ENCODE measurements around the gene TANGO6. TPM values are rescaled to one million over a fixed set of nuclear protein-coding genes. Genes with fewer than 3 reads are reported as not detected.

TANGO6 gene
- total and polyA plus RNA-seq, 10 of the 15 experiments (the other 5 are each of a cell fraction or from before 2014, with no cell fraction given), result 1.1 to 20.6 (median 11.0) TPM

- no peak overlapping the region for H3K9ac ChIP-seq (ENCODE audit: control insufficient read depth, insufficient read depth, low read length)
- BruUV-seq (replicated peaks), result no TSS peak
- ChIA-PET RAD21 (ENCODE audit: unreplicated experiment) (no interaction called here), POLR2A (no interaction called here), CTCF (no interaction called here), SMC1A (ENCODE audit: uncharacterized antibody, unreplicated experiment) (interaction anchor here (0.6 to 1.0 kb wide), 3 partner anchors 8 to 491 kb away, joined by 3 read pairs; no protein-coding TSS in a partner anchor)
- no peaks in the 10 kb centered on the region for H3K27me3 ChIP-seq (replicated peaks in 1 of 2; ENCODE audit: control insufficient read depth in 2 of 2, insufficient read depth in 2 of 2, low read length in 1 of 2)
- no peaks in the 10 kb centered on the region; the same call in 1 of the 3 replicates for H3K9me3 ChIP-seq (replicated peaks; ENCODE audit: control insufficient read depth, insufficient read depth, low read length)
- no peak overlapping the region for H2AFZ ChIP-seq (ENCODE audit: control insufficient read depth, low read depth, low read length)
- H4K20me1 ChIP-seq (ENCODE audit: control insufficient read depth, insufficient read depth), result no peaks in the 10 kb centered on the region
- FAIRE-seq (no peak), DNase-seq (ENCODE audit: low read depth, low spot score) (no peak), ATAC-seq (no peak)
- in situ Hi-C loops (cut with MboI), result loop anchor here (5.0 kb wide), 1 partner anchor 52 kb away; no protein-coding TSS in a partner anchor
- H3K27ac ChIP-seq (ENCODE audit: control insufficient read depth, insufficient read depth), result no peak overlapping the region
- intact Hi-C loops (cut with micrococcal nuclease; ENCODE audit: unreplicated experiment), result no loop called here
- H3K79me2 ChIP-seq (ENCODE audit: control insufficient read depth, insufficient read depth, low read length), result no peaks in the 10 kb centered on the region
- no peaks in the 10 kb centered on the region for H3K36me3 ChIP-seq (ENCODE audit: control insufficient read depth in 2 of 2, insufficient read depth in 2 of 2, low read length in 1 of 2)
- no peak overlapping the region for H3K4me2 ChIP-seq (ENCODE audit: control insufficient read depth, insufficient read depth)
- H3K4me1 ChIP-seq (ENCODE audit: control insufficient read depth, insufficient read depth, low read length), result no peaks in the 10 kb centered on the region
- no peak overlapping the region for H3K4me3 ChIP-seq
- no peak for TF ChIP-seq RBBP5 (conservative IDR thresholded peaks at IDR 0.05)
- TF ChIP-seq E2F4 (IDR thresholded peaks at IDR 0.05; ENCODE audit: low read depth, low read length), result no peak
- TF ChIP-seq ZNF217 (IDR thresholded peaks at IDR 0.05), result no peak
- no peak for TF ChIP-seq SKIL (IDR thresholded peaks at IDR 0.05; ENCODE audit: low read depth, poor library complexity, severe bottlenecking)
- TF ChIP-seq SMC3 (IDR thresholded peaks at IDR 0.05; ENCODE audit: borderline replicate concordance, low read length), result no peak
- TF ChIP-seq SIX5 (IDR thresholded peaks at IDR 0.05; ENCODE audit: low read depth, low read length, severe bottlenecking), result no peak
- no peak for TF ChIP-seq ZNF687 (IDR thresholded peaks at IDR 0.05)
- TF ChIP-seq CEBPB (IDR thresholded peaks at IDR 0.05; ENCODE audit: borderline replicate concordance in 1 of 2, low read depth in 2 of 2, low read length in 2 of 2), result no peak
- TF ChIP-seq ZBTB4 (CRISPR knock-in tag; IDR thresholded peaks at IDR 0.05), result no peak
- TF ChIP-seq MEF2A (IDR thresholded peaks at IDR 0.05; ENCODE audit: insufficient read depth, low read depth, low read length), result no peak
- no peak for TF ChIP-seq SRF (IDR thresholded peaks at IDR 0.05; ENCODE audit: low read depth in 2 of 2, low read length in 2 of 2)
- TF ChIP-seq ZBED1 (IDR thresholded peaks at IDR 0.05; ENCODE audit: borderline replicate concordance), result no peak
- no peak for TF ChIP-seq NBN (IDR thresholded peaks at IDR 0.05)
- TF ChIP-seq CREB1 (IDR thresholded peaks at IDR 0.05; ENCODE audit: low read depth), result no peak
Measured at GRCh38 chr16:68935008-68935407, 91.7 kb downstream of the TANGO6 start.
